Esophagus mucosa (tissue), 1 donor: ENCODE measurements around the gene STARD8. TPM values are rescaled to one million over a fixed set of nuclear protein-coding genes. Genes with fewer than 3 reads are reported as not detected.
"Not testable (repeated sequence)": the region's sequence is repeated elsewhere in the genome, so short reads cannot be mapped to it uniquely, and the experiment has no call there.

Experiments used
- ATAC-seq: fragments of 200-7000 bp; cut with Tn5 transposase; one replicate; pipeline ENCODE4 v1.9.1; 2020
- total RNA-seq: library from RNA; stranded (reverse); gene quantifications from one replicate; pipeline ENCODE4 v1.2.4, GENCODE V29; 2023
- donor health status: DM: yes; HTN: yes; CAD: no.

Gene STARD8
- total RNA-seq, 1 donor from 2014 or later, result 0.96 TPM

- no peak for ATAC-seq
Observed at GRCh38 chrX:68718443-68718820, 71.0 kb downstream of the STARD8 start.

GRCh38 chrX:68719181-68719903 is 71.9 kb downstream of the STARD8 start:
- ATAC-seq, result no peak

DNA sequence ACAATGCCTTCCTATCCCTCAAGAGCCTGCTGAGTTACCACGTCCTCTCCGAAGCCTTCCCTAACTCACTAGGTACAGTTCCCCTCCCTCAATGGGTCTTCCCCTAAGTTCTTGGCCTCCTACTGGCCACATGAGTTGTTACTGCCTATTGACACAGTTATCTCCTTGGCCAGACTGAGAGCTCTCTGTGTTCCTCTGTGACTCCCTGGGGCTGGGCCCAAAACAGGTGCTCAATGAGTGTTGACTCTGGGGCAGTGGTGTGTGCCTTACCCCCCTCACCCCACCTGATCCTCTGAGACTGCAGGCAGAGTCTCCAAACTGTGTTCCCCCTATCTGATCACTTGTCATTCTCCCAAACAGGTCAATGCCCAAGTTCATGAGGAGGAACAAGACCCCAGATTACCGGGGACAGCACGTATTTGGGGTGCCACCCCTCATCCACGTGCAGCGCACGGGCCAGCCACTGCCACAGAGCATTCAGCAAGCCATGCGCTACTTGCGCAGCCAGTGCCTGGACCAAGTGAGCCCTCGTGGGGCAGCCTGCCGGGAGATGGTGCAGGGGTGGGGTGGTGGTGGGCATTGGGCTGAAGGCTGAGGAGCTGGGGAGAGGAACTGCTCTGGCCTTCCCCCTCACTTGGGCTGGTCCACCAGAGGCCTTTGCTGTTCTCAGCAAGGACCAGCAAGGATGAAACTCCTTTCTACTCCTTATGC is 72.6 kb downstream of the STARD8 start:
- no peak for ATAC-seq

DNA sequence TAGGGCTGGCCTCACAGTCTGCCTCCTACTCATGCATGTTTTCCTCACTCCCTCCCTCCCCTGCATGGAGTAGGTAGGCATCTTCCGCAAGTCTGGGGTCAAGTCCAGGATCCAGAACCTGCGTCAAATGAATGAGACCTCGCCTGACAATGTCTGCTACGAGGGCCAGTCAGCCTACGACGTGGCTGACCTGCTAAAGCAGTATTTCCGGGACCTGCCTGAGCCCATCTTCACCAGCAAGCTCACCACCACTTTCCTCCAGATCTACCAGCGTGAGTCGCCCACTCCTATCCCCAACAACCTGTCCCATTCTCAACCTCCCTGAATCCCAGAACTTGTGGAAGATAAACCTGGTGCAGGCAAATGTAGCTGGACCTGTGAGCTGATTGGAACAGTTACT is 73.4 kb downstream of the STARD8 start:
- no peak for ATAC-seq

- ATAC-seq, result no peak
Observed at GRCh38 chrX:68721546-68721945, 74.1 kb downstream of the STARD8 start.

DNA sequence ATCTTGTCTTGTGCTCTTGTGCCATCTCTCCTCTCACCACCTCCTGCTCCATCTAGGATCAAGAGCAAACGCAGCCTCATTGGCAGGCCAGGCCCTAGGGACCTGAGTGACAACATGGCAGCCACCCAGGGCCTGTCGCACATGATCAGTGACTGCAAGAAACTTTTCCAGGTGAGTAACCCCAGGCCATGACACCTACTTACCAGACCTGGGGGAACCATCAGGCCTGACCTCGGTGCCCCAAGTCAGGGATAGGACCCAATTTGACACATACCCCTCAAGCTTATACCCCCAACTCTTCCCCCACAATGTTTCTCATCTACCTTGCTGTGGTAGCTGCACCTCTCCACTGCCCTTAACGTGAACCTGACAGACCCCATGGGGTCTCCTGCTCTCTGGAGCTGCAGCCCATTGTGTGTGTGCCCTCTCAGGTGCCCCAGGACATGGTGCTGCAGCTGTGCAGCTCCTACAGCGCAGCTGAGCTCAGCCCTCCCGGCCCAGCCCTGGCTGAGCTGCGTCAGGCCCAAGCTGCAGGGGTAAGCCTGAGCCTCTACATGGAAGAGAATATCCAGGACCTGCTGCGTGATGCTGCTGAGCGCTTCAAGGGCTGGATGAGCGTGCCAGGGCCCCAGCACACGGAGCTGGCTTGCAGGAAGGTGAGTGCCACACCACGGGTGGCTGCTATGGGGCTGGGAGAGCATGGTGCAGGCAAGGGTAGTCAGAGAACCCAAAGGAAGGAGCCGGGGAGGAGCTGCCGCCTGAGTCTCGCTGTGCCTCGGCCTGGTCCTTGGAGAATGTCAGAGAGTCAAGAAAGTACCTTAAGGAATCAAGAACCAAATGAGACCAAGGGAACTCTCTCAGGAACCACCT is 74.8 kb downstream of the STARD8 start:
- ATAC-seq, result no peak

DNA sequence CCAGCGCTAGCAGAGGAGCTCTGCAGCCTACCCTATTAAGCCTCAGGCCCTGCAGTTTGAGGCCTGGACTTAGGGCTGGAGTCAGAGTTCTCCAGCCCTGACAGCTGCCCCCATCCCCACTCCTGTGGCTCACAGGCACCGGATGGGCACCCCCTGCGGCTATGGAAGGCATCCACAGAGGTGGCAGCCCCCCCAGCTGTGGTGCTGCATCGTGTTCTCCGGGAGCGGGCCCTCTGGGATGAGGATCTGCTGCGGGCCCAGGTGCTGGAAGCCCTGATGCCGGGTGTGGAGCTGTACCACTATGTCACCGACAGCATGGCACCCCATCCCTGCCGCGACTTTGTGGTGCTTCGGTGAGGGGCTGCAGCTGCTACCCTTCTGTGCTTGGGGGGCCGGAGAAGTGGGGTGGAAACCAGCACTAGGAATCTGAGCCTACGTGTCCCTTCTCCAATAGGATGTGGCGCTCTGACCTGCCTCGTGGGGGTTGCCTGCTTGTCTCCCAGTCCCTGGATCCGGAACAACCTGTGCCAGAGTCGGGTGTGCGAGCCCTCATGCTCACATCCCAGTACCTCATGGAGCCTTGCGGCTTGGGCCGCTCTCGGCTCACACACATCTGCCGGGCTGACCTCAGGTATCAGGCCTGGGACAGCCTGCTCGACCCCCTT is 76.2 kb downstream of the STARD8 start:
- ATAC-seq, result no peak

DNA sequence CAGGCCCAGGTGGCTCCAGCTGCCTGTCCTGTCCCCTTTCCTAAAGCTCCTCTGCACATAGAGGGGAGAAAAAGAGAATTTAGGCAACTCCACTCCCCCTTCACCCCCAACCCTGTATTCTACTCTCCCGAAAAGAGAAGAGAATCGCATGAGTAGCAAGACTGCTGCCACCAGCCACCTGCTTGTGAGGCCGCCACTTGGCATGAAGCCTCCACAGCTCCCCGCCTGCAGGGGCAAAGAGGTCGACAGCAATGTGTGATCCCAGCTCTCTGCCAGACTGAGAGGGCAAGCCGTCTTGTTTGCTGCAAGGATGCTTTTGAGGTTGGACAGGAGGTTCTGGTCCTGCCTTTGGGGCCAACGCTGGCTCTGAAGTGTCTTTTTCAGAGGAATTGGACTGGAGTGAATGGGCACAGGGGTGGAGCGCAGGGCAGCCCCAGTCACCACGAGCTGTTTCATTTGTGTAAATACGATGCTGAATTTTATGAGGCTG is 77.1 kb downstream of the STARD8 start:
- no peak for ATAC-seq

GRCh38 chrX:68725756-68726365 is 78.4 kb downstream of the STARD8 start:
- no peak for ATAC-seq

GRCh38 chrX:68726366-68726765 is 78.9 kb downstream of the STARD8 start:
- ATAC-seq, result no peak

- no peak for ATAC-seq
Observed at GRCh38 chrX:68727696-68728095, 80.2 kb downstream of the STARD8 start.

DNA sequence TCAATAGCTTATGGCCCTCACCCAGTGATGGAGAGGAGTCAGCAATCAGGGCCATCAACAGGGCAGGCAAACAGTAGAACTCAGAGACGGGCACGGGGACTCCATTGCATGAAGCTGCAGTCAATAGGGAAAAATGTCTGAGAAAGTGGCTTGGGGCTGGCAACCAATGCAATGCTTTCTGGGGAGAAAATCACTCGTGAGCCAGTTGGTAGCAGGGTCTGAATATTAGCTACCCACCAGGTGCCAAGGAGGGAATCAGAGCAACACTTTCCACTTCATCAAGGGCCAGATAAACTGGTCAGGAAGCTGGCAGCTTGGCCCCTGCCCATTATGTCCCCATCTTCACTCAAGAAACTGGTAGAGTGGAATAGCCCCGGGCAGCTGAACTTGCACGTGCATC is 80.7 kb downstream of the STARD8 start:
- ATAC-seq, result no peak

DNA sequence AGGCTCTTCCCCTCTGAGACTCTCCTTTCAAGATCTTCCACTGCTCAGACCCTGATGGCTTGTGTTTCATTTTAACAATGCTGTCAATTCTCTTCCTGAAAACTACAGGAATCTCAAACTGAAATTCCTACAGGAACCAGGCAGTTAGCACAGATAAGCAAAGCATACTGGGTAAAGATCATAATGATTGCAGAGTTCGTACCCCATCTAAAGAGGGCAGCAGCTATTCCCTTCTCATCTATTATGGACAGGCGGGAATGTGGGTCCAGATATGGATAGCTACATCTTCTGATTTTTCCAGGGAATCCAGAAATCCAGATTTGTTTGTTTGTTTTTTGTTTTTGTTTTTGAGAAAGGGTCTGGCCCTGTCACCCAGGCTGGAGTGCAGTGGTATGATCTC is 83.8 kb downstream of the STARD8 start:
- ATAC-seq, result no peak

- ATAC-seq, result peak; percentile 82
Observed at GRCh38 chrX:68732906-68733493, 85.5 kb downstream of the STARD8 start.

DNA sequence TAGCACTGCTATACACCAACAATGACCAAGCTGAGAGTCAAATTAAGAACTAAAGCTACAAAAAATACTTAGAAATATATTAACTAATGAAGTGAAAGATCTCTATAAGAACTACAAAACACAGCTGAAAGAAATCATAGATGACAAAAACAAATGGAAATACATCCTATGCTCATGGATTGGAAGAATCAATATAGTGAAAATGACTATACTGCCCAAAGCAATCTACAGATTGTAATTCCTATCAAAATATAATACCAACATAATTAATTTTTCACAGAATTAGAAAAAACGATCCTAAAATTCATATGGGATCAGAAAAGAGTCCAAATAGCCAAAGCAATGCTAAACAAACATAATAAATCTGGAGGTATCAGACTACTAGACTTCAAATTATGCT is 87.8 kb downstream of the STARD8 start:
- ATAC-seq, result no peak

- not testable (repeated sequence) for ATAC-seq
Observed at GRCh38 chrX:68741864-68742263, 94.4 kb downstream of the STARD8 start.

DNA sequence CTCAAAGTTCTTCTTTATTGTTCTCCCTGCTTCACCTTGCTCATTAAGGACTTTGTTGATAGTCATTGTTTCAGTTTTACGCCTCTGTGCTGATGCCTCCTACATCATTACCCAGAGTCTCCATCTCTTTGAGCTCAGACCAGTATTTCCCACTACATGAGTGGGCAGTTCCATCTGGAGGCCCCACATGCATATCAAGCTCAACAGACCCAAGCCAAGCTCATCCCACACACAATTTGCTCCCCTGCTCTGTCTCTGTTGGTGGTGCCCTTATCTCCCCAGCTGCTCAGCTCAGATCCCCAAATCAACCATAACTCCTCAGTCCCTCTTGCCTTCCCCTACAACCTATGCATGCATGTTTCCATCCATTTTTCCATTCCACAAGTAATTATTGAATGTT is 96.3 kb downstream of the STARD8 start:
- ATAC-seq, result no peak

- ATAC-seq, result no peak
Observed at GRCh38 chrX:68746988-68747387, 99.5 kb downstream of the STARD8 start.

DNA sequence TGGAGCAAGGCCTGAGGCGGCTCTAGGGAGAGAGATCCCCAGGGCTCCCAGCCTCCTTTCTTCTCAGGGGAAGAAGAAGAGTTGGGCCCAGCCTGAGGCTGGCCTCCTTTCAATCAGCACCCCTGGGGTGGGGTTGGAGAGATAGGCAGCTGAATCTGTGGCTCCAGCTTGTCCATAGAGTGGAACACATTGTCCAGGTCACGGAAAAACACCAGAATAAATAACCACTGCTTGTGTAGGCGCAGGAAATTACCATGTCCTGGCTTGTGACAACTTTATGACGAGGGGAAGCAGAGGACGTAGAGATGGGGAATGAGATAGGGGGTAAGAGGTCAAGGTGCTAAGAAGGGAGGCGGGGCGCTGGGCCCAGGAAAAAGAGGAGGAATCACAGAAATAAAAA is 100.6 kb downstream of the STARD8 start:
- no peak for ATAC-seq

DNA sequence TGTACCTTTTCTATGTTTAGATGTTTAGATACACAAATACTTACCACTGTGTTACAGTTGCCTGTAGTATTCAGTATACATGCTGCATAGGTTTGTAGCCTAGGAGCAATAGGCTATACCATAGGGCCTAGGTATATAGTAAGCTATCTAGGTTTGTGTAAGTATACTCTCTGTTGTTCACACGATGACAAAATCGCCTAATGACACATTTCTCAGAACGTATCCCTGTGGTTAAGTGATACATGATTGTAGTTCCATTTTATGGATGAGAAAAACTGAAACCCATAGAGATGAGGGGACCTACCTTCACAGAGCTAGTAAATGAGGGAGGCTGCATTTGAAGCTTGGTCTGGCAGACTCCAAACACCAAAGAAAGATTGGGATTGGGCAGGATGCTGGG is 102.0 kb downstream of the STARD8 start:
- ATAC-seq, result no peak

- ATAC-seq, result no peak
Observed at GRCh38 chrX:68750316-68750715, 102.8 kb downstream of the STARD8 start.

DNA sequence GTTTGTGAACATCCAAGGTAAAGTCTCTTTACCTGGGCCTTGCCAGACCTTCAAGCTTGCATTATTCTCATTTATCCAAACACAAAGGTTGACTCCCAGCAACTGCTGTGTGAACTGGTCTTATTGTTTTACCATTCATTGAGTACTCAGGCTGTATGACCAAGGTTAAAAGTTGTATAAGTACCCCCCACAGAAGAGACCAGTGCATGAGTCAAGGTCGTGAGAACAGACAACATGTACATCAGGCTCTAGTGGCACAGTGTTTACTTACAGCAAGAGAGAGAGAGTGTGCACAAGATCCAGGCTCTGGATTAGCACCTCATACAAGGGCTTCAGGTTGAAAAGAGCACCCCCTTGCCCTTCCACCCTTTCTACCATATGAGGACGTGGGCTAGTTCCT is 103.9 kb downstream of the STARD8 start:
- ATAC-seq, result no peak
